Kidney epithelial cell (primary cell): ENCODE measurements around the gene PDE6B. TPM values are rescaled to one million over a fixed set of nuclear protein-coding genes. Genes with fewer than 3 reads are reported as not detected.

Source experiments
- DNase-seq: peaks from one replicate; pipeline ENCODE4 v3.0.0-alpha.2; 2010; ENCODE audit warnings: low read depth
- H3K27me3 ChIP-seq: 2 replicates; pipeline ENCODE4 v1.6.0; 2011; ENCODE audit warnings: low read length; ENCODE audit not compliant: control insufficient read depth, insufficient read depth
- H3K36me3 ChIP-seq: 2 replicates; pipeline ENCODE4 v1.5.1; 2011; ENCODE audit warnings: low read length; ENCODE audit not compliant: control insufficient read depth, insufficient read depth
- H3K4me3 ChIP-seq: 2 replicates; pipeline ENCODE4 v1.5.1; 2011; ENCODE audit warnings: low read depth, mild to moderate bottlenecking, control low read depth, low read length
- CTCF ChIP-seq: IDR thresholded peaks from 2 replicates; pipeline ENCODE4 v1.5.1; 2011; ENCODE audit warnings: mild to moderate bottlenecking, moderate library complexity, low read length, control low read depth, inconsistent platforms; ENCODE audit not compliant: insufficient read depth, poor library complexity, severe bottlenecking
- total RNA-seq: library from RNA; depleted of rRNA; stranded (reverse); fragments of >200 nt; gene quantifications from 2 replicates; pipeline ENCODE4 v1.2.3, GENCODE V29; 2015

The PDE6B gene
- total RNA-seq, 1 donor from 2014 or later, result 17.1 TPM

DNA sequence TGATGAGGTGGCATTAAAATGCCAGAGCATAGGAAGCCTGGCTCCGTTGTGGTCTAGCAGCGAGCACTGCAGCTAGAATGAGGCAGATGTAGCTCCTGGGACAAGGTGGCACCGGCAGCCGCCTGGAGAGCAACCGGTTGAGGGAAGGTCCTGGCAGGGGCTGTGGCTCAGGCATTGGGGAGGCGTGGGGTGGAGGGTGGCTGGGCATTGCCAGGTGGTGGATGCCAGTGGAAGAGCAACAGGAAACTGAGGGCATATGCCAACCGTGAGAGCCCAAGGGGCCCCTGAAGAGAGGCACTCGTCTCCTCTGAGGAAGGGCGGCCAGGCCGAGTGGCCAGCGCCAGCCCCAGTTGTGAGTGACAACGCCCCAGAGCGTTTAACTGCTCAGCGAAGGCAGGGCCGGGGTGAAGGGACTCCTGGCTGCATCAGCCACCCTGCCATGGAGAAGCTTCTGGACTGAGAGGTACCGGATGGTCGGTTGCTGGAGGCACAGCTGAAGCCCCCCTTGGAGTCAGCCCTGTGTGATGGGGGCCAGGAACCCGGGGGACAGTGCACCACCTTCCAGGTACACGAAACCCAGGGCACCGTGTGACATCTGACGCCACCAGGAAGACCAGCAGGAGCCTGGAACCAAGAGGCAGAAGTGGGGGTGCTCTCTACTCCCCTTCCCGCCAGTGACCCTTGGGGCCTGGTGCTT, 13.2 kb upstream of the PDE6B start:
- Histone ChIP-seq H3K36me3 (no peaks in the 10 kb centered on the region), H3K27me3 (no peaks in the 10 kb centered on the region), H3K4me3 (no peak overlapping the region)
- TF ChIP-seq CTCF, result no peak
- no peak for DNase-seq

GRCh38 chr4:612749-613125, 12.6 kb upstream of the PDE6B start:
- no peak for DNase-seq
- H3K36me3 ChIP-seq, result no peaks in the 10 kb centered on the region
- no peak for TF ChIP-seq CTCF
- no peaks in the 10 kb centered on the region for H3K27me3 ChIP-seq
- no peak overlapping the region for H3K4me3 ChIP-seq

GRCh38 chr4:613126-613525, 12.2 kb upstream of the PDE6B start:
- no peak overlapping the region for H3K4me3 ChIP-seq
- H3K27me3 ChIP-seq, result no peaks in the 10 kb centered on the region
- no peak for TF ChIP-seq CTCF
- no peaks in the 10 kb centered on the region for H3K36me3 ChIP-seq
- no peak for DNase-seq

- no peak overlapping the region for H3K4me3 ChIP-seq
- no peaks in the 10 kb centered on the region for H3K27me3 ChIP-seq
- no peak for DNase-seq
- no peaks in the 10 kb centered on the region for H3K36me3 ChIP-seq
- TF ChIP-seq CTCF, result no peak
These were observed 9.3 kb upstream of the PDE6B start for GRCh38 chr4:616091-616490.

GRCh38 chr4:616911-617643, 8.3 kb upstream of the PDE6B start:
- TF ChIP-seq CTCF, result no peak
- Histone ChIP-seq H3K27me3 (no peaks in the 10 kb centered on the region), H3K36me3 (no peaks in the 10 kb centered on the region), H3K4me3 (no peak overlapping the region)
- DNase-seq, result no peak
